GM18861 (cell line): ENCODE results near the gene KRT35.

Experiments
- ATAC-seq: cut with Tn5 transposase; IDR thresholded peaks from one replicate; pipeline ENCODE4 v1.9.1; 2021; ENCODE audit not compliant: unreplicated experiment

KRT35 gene

GRCh38 chr17:41481036-41481435 is at the start of gene KRT35:
TSS of gene KRT35 (minus strand) at chr17:41481151. CDS start at chr17:41481097, 54 bp downstream.
- no peak for ATAC-seq

- no peak for ATAC-seq
These were observed 49.4 kb upstream of the KRT35 start for GRCh38 chr17:41530062-41531048.

- ATAC-seq, result no peak
These were observed 48.6 kb upstream of the KRT35 start for GRCh38 chr17:41529491-41529915.

- no peak for ATAC-seq
These were observed 48.0 kb upstream of the KRT35 start for GRCh38 chr17:41528959-41529353.

GRCh38 chr17:41527063-41528023 is 46.4 kb upstream of the KRT35 start:
- ATAC-seq, result no peak

GRCh38 chr17:41524261-41524660 is 43.3 kb upstream of the KRT35 start:
- ATAC-seq, result no peak

- ATAC-seq, result no peak
These were observed 42.8 kb upstream of the KRT35 start for GRCh38 chr17:41523787-41524186.

GRCh38 chr17:41523225-41523593 is 42.3 kb upstream of the KRT35 start:
- ATAC-seq, result no peak

GRCh38 chr17:41522301-41523224 is 41.6 kb upstream of the KRT35 start:
- no peak for ATAC-seq

GRCh38 chr17:41521574-41522261 is 40.8 kb upstream of the KRT35 start:
- ATAC-seq, result no peak

- ATAC-seq, result no peak
These were observed 40.0 kb upstream of the KRT35 start for GRCh38 chr17:41520821-41521521.

GRCh38 chr17:41519501-41520224 is 38.7 kb upstream of the KRT35 start:
- ATAC-seq, result no peak

GRCh38 chr17:41518789-41519449 is 38.0 kb upstream of the KRT35 start, which contains the start of gene KRT15:
TSS of gene KRT15 (minus strand) at chr17:41518890. CDS start at chr17:41518827, 63 bp downstream.
- ATAC-seq, result no peak

- no peak for ATAC-seq
These were observed 37.1 kb upstream of the KRT35 start for GRCh38 chr17:41518031-41518430.

GRCh38 chr17:41516830-41517283 is 35.9 kb upstream of the KRT35 start:
- ATAC-seq, result no peak

GRCh38 chr17:41516147-41516829 is 35.3 kb upstream of the KRT35 start:
- no peak for ATAC-seq

GRCh38 chr17:41513168-41513547 is 32.2 kb upstream of the KRT35 start:
- ATAC-seq, result no peak
